Body of pancreas (tissue), 4 donors: Measurements from ENCODE around the gene AIF1.

Experiments used
- POLR2A ChIP-seq, 3 donors: fragments of 450-650 bp; IDR thresholded peaks; one replicate each; pipeline ENCODE4 v1.6.1; 2016; ENCODE audit warnings: antibody characterized with exemption in 3 of 3, mild to moderate bottlenecking in 2 of 3
- TF ChIP-seq, protein P1 (sequence below), 7 experiments: fragments of 450-650 bp in 4 of 7; fragments of 200-600 bp in 3 of 7; sonication (generic) in 3 of 7; IDR thresholded peaks; one replicate each; pipeline ENCODE4 v1.5.1; 2016 to 2019; ENCODE audit warnings: antibody characterized with exemption in 7 of 7

DNA sequence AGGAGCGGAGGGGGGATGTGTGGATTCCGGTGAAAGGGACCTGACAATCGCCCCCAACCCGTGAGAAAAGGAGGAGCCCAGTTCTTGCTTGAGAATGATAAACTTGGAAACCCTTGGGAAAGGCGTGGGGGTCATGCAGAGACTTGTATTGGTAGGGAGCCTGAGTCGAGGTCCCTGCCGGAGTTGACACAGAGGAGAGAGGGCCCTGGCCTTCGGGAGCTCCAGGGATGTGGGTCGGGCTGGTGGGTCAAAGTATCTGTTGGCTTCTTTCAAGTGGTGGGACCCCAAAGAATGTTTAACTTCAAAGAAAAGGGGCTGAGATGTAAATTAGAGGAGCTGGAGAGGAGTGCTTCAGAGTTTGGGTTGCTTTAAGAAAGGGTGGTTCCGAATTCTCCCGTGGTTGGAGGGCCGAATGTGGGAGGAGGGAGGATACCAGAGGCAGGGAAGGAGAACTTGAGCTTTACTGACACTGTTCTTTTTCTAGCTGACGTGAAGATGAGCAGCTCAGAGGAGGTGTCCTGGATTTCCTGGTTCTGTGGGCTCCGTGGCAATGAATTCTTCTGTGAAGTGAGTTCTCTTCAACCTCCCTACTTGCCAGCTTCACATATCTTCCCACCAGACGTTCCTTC lies 51.4 kb downstream of the AIF1 start:
- TF ChIP-seq, protein P1, sequence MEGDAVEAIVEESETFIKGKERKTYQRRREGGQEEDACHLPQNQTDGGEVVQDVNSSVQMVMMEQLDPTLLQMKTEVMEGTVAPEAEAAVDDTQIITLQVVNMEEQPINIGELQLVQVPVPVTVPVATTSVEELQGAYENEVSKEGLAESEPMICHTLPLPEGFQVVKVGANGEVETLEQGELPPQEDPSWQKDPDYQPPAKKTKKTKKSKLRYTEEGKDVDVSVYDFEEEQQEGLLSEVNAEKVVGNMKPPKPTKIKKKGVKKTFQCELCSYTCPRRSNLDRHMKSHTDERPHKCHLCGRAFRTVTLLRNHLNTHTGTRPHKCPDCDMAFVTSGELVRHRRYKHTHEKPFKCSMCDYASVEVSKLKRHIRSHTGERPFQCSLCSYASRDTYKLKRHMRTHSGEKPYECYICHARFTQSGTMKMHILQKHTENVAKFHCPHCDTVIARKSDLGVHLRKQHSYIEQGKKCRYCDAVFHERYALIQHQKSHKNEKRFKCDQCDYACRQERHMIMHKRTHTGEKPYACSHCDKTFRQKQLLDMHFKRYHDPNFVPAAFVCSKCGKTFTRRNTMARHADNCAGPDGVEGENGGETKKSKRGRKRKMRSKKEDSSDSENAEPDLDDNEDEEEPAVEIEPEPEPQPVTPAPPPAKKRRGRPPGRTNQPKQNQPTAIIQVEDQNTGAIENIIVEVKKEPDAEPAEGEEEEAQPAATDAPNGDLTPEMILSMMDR (IDR thresholded peaks at IDR 0.05), result no peak
- TF ChIP-seq POLR2A (IDR thresholded peaks at IDR 0.05), result no peak
